SHP77 (cell line): ENCODE measurements around the gene CPLX4.

ENCODE experiments used
- DNase-seq, 2 experiments: peaks; one replicate each; lab custom pipeline; 2025; lab: John Stamatoyannopoulos, UW

The CPLX4 gene

GRCh38 chr18:59306640-59307039, 11.8 kb downstream of the CPLX4 start:
- no peak for DNase-seq

- DNase-seq, result no peak
These were observed 13.2 kb downstream of the CPLX4 start for GRCh38 chr18:59305295-59305694.

- no peak for DNase-seq
These were observed 14.7 kb downstream of the CPLX4 start for GRCh38 chr18:59303656-59304195.

GRCh38 chr18:59303006-59303405, 15.4 kb downstream of the CPLX4 start:
- no peak for DNase-seq

GRCh38 chr18:59301929-59302328, 16.5 kb downstream of the CPLX4 start:
- DNase-seq, result no peak

- no peak for DNase-seq
These were observed 17.7 kb downstream of the CPLX4 start for GRCh38 chr18:59300676-59301285.

GRCh38 chr18:59298871-59299270, 19.6 kb downstream of the CPLX4 start:
- no peak for DNase-seq

- no peak for DNase-seq
These were observed 25.1 kb downstream of the CPLX4 start for GRCh38 chr18:59293317-59293716.

GRCh38 chr18:59286341-59286740, 32.1 kb downstream of the CPLX4 start:
- no peak for DNase-seq

- DNase-seq, result no peak
These were observed 36.1 kb downstream of the CPLX4 start for GRCh38 chr18:59282341-59282740.

- DNase-seq, result no peak
These were observed 38.7 kb downstream of the CPLX4 start for GRCh38 chr18:59279722-59280121.

- DNase-seq, result no peak
These were observed 39.3 kb downstream of the CPLX4 start for GRCh38 chr18:59279193-59279592.

- DNase-seq, result no peak
These were observed 39.7 kb downstream of the CPLX4 start for GRCh38 chr18:59278793-59279192.

- no peak for DNase-seq
These were observed 42.4 kb downstream of the CPLX4 start for GRCh38 chr18:59276047-59276446.

GRCh38 chr18:59275406-59275949, 43.0 kb downstream of the CPLX4 start:
- DNase-seq, result no peak

- no peak for DNase-seq
These were observed 43.9 kb downstream of the CPLX4 start for GRCh38 chr18:59274533-59274928.

GRCh38 chr18:59273759-59274532, 44.5 kb downstream of the CPLX4 start:
- DNase-seq, result no peak

- no peak for DNase-seq
These were observed 45.3 kb downstream of the CPLX4 start, which contains the start of gene RAX for GRCh38 chr18:59272891-59273758. TSS of gene RAX (minus strand) at chr18:59273454. CDS start at chr18:59273206, 248 bp downstream.

GRCh38 chr18:59272221-59272888, 46.1 kb downstream of the CPLX4 start:
- DNase-seq, result no peak

GRCh38 chr18:59271606-59272220, 46.7 kb downstream of the CPLX4 start:
- DNase-seq, result no peak

GRCh38 chr18:59270689-59271257, 47.7 kb downstream of the CPLX4 start:
- no peak for DNase-seq
